Hepatocyte (in vitro differentiated cells): ENCODE measurements around the gene LEMD1.
A peak's percentile ranks its signal among the peaks of the same experiment; 100 is the strongest.

Experiments
- CTCF ChIP-seq: fragments of 200-600 bp; sonication (generic); IDR thresholded peaks from 2 replicates; pipeline ENCODE4 v1.5.1; 2016; ENCODE audit warnings: antibody characterized with exemption, mild to moderate bottlenecking; ENCODE audit not compliant: poor library complexity
- EZH2 ChIP-seq: fragments of 200-600 bp; sonication (generic); IDR thresholded peaks from 2 replicates; pipeline ENCODE4 v1.6.1; 2016; ENCODE audit warnings: antibody characterized with exemption, mild to moderate bottlenecking, borderline replicate concordance
- EZH2phosphoT487 ChIP-seq: fragments of 200-600 bp; sonication (generic); IDR thresholded peaks from one replicate; pipeline ENCODE4 v1.6.1; 2018; ENCODE audit warnings: antibody characterized with exemption, mild to moderate bottlenecking, low read depth, moderate library complexity; ENCODE audit not compliant: unreplicated experiment, severe bottlenecking

DNA sequence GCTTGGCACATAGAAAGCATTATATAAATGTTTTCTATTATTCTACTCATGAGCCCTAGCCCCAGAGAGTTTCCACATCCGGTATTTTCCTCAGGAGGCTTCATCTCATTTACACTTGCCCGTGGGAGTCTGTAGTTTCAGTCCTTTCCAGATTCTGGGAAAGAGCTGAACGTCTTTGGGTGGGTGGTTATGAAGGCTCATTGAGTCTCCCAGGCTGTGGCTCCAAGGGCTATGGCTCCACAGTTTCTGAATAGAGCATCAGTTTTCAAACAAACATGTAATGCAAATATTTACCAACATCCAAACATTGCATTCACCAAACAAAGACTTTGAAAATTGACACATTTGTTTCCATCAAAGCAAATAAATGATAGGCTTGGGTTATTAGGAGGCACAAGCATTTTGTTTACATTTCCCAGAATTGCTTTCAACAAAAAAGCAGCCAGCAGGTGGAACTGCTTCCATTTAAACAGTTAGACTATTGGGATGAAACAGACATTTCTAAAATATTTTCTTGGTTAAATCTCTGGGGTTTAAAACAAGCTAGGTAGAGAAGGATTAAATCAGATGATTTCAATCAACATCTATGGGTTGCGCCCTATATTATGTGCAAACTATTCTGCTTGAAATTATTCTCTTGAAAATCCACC is 1.3 kb upstream of the LEMD1 start:
- TF ChIP-seq CTCF = peak; percentile 23
- no peak for TF ChIP-seq EZH2
- TF ChIP-seq EZH2phosphoT487 = no peak
